RWPE2 (cell line): ENCODE data around the gene SPINT1.
A peak's percentile ranks its signal among the peaks of the same experiment; 100 is the strongest.

Experiments used
- ATAC-seq: fragments of 200-7000 bp; cut with Tn5 transposase; 3 replicates; pipeline ENCODE4 v1.9.1; 2021; ENCODE audit warnings: low read depth
- DNase-seq: peaks from one replicate; pipeline ENCODE4 v3.0.0-alpha.2; 2020; ENCODE audit warnings: low spot score
- H3K27ac ChIP-seq: fragments of 450-650 bp; 2 replicates; pipeline ENCODE4 v1.5.1; 2017; ENCODE audit warnings: mild to moderate bottlenecking; ENCODE audit not compliant: poor library complexity, severe bottlenecking
- H3K27me3 ChIP-seq: fragments of 250-450 bp; sonication (Bioruptor Pico); 2 replicates; pipeline ENCODE4 v1.5.1; 2021; ENCODE audit warnings: mild to moderate bottlenecking, moderate library complexity; ENCODE audit not compliant: insufficient read depth, poor library complexity, severe bottlenecking
- H3K36me3 ChIP-seq: fragments of 250-450 bp; sonication (Bioruptor Pico); 2 replicates; pipeline ENCODE4 v1.5.1; 2020; ENCODE audit warnings: low read depth, mild to moderate bottlenecking, moderate library complexity
- H3K4me1 ChIP-seq: fragments of 250-450 bp; sonication (Bioruptor Pico); 2 replicates; pipeline ENCODE4 v1.5.1; 2021; ENCODE audit warnings: mild to moderate bottlenecking, moderate library complexity; ENCODE audit not compliant: insufficient read depth, poor library complexity, severe bottlenecking
- H3K4me3 ChIP-seq: fragments of 250-450 bp; sonication (Bioruptor Pico); 2 replicates; pipeline ENCODE4 v1.5.1; 2021; ENCODE audit warnings: mild to moderate bottlenecking, moderate library complexity; ENCODE audit not compliant: severe bottlenecking
- H3K9me3 ChIP-seq: fragments of 250-450 bp; sonication (Bioruptor Pico); 2 replicates; pipeline ENCODE4 v1.5.1; 2021; ENCODE audit warnings: mild to moderate bottlenecking, moderate library complexity; ENCODE audit not compliant: severe bottlenecking
- TF ChIP-seq, protein P1 (sequence below): fragments of 450-650 bp; IDR thresholded peaks from one replicate; pipeline ENCODE4 v1.5.1; 2017; ENCODE audit warnings: mild to moderate bottlenecking, moderate library complexity; ENCODE audit not compliant: poor library complexity, severe bottlenecking

The SPINT1 gene

DNA sequence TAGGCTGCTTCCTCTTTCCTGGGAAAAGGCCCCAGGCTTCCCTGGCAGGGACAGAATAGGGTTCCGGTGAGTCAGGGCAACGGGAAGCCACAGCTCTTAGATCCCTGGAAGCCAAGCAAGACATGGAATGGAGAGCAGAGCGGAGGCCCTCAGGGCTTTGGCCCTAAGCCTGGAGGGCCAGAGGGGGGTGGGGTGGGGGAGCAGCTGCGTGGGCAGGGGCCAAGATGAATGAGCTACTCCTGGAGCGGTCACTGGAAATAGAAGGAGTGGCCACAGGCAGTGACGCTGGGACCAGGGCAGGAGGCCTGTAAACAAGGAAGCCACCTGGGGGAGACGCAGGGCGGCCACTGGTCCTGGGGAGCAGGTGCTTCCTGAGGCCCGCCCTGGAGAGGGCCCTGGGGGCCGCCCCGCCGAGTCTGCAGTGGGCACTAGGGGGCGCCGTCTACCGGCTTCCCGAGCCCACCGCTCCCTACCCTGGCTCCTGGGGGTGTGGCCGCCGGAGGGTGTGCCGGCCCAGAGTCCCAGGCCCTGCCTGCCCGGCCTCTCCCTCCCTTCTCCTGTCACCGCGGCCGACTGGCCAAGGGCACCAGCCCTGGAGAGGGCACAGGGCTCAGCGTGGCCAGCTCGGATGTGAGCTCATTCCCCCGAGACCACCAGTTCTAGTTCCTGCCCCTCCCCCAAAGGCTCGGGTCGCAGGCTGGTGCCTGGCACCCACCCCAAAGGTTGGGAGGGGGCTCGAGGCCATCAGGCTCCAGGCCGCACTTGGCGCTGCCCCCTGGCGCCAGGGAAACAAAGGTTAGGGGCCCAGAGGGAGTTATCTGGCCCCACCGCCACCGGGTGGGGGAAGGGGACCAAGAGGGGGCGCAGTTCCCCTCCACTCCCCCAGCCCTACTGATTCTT, 62.5 kb downstream of the SPINT1 start:
- peak; percentile 97 for DNase-seq
- peaks cover 17% of the 10 kb centered on the region for H3K36me3 ChIP-seq
- H3K9me3 ChIP-seq: no peaks in the 10 kb centered on the region
- H3K4me3 ChIP-seq: peak overlapping the region; percentile 5
- no peaks in the 10 kb centered on the region for H3K27me3 ChIP-seq
- ATAC-seq: peak; percentile 80
- H3K27ac ChIP-seq: peak overlapping the region; percentile 86
- TF ChIP-seq, protein P1, sequence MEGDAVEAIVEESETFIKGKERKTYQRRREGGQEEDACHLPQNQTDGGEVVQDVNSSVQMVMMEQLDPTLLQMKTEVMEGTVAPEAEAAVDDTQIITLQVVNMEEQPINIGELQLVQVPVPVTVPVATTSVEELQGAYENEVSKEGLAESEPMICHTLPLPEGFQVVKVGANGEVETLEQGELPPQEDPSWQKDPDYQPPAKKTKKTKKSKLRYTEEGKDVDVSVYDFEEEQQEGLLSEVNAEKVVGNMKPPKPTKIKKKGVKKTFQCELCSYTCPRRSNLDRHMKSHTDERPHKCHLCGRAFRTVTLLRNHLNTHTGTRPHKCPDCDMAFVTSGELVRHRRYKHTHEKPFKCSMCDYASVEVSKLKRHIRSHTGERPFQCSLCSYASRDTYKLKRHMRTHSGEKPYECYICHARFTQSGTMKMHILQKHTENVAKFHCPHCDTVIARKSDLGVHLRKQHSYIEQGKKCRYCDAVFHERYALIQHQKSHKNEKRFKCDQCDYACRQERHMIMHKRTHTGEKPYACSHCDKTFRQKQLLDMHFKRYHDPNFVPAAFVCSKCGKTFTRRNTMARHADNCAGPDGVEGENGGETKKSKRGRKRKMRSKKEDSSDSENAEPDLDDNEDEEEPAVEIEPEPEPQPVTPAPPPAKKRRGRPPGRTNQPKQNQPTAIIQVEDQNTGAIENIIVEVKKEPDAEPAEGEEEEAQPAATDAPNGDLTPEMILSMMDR: peak; percentile 97
- H3K4me1 ChIP-seq: peaks cover 14% of the 10 kb centered on the region

DNA sequence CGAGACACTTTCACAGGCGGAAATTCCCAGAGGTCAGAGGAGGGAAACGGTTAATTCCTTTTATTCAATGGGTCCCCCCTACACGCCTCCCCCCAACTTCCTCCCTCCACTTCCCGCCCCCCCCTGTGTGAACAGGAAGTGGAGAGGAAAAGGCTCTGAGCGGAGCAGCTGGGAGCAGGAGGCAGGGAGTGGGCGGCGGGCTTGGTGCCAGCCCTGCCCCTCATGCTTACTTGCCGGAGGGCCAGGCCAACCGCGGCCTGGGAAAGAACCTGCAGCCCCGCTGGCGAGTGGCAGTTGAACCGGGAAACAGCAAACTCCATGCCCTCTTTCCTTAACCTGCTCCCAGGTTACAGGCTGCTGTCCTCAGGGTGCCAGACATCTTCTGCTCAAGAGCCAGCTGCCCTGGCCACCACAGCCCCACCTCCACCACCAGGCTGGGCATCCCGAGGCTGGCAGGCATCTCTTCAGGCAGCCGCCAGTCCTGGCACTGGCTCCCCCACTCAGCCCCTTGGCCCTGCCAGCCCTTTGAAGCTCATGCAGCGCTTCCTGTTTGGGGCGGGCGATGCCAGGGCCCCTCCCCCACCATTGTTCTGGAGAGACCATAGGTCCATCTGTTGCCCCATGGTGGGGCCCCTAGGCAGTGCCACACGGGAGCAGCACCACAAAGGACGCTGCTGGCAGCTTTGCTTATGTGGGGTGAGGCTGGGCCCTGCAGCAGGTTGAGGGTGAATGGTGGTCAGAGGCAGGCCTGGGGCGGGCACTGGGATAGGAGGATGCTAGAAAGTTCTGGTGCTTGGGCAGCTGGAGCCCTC, 63.3 kb downstream of the SPINT1 start:
- ATAC-seq (no peak), DNase-seq (peak; percentile 76)
- no peaks in the 10 kb centered on the region for H3K27me3 ChIP-seq
- TF ChIP-seq, protein P1: no peak
- H3K4me1 ChIP-seq: peaks cover 14% of the 10 kb centered on the region
- no peaks in the 10 kb centered on the region for H3K9me3 ChIP-seq
- no peak overlapping the region for H3K4me3 ChIP-seq
- H3K36me3 ChIP-seq: peaks cover 16% of the 10 kb centered on the region
- H3K27ac ChIP-seq: peak overlapping the region; percentile 86
